Hippocampal formation (tissue), 2 donors: ENCODE measurements around the gene PIP5K1C.
"Not testable (repeated sequence)": the region's sequence is repeated elsewhere in the genome, so short reads cannot be mapped to it uniquely, and the experiment has no call there.

Experiments used
- DNase-seq, 2 donors: peaks; one replicate each; lab custom pipeline; 2025; lab: John Stamatoyannopoulos, UW

The PIP5K1C gene

DNA sequence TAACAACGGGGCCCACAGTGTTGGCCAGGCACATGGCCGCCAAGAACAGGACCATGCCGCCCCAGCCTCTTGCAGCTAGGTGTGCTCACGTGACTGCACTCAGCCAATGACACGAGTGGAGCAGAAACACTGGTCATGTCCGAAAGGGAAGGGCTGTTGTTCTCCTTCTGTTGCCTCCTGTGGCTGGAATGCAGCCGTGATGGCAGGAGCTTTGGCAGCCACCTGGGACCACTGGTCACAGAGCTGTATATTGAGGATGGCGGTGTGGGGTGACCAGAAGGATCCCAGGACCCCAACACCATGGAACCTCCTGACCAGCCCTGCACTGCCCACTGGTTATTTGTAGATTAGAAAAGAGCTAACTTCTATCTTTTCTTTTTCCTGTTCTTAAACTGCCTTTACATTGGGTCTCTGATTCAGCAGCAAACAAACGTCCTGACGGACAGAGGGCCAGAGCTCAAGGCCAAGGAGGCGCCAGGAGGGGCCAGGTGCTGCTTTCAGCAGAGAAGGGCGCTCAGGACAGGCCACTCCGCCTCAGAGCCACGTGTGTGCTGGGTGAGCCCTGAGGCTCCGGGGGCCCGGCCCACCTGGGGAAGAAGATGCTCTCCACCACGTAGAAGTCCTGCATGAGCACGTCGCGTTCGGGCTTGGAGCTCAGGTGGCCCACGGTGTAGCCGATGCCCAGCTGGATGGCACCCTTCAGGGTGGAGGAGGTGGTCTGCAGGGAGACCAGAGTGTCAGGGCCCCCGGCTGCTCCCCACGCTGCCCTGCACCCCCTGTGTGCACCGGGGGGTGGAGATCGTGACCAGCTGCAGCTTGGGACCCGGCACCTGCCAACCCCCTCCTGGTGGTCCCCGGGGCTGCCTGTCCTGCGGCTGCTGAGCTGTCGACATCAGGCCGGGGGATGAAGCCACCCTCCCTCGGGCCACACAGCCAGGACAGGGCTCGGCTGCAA, 38.7 kb downstream of the PIP5K1C start:
- no peak for DNase-seq

DNA sequence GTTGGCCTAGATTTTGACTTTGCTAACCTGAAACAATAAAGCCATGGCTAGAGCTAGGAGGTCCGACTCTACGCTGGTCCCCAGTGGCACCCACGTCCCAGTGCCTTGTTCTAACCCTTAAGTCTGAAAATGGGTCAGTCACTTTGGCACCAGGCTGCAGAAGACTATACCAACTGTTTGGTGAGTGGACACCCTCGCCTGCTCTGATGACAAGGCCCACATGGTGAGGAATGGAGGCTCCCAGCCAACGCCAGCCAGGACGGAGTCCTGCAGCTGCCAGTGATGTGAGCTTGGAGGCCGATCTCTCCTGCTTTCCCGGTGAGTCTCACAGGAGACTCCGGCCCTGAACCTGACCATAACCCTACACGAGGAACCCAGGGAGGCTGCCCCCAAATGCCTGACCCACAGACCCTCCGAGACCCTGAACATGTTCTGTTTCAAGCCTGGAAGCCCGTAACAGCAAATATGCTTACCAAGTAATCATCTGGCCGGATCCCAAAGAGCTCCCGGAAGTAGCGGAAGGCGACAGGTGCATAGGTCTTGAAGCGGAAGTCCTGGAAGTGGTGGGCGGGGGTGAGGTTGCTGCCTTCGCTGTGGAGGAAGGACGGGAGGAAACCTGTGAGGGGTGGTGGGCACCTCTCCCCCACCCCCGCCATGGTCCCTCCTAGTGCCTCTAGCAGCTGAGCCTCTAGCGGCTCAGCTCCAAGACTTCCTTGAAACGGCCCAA, 39.6 kb downstream of the PIP5K1C start:
- no peak for DNase-seq

DNA sequence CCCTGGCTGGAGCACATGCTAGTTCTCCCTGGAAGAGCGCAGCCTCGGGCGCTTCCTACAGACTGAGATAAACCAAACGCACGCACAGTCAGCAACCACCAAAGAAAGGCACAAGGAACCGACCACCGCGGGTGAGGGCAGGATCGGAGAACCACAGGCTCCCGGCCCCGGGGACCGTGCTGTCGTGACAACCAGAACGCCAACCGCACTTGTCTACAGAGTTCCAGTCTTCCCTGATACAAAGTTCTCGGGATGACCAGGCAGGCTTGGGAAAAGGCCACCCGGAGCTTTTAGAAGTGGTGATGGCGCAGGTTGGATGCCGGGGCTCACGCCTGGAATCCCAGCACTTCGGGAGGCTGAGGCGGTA, 40.5 kb downstream of the PIP5K1C start:
- no peak for DNase-seq

DNA sequence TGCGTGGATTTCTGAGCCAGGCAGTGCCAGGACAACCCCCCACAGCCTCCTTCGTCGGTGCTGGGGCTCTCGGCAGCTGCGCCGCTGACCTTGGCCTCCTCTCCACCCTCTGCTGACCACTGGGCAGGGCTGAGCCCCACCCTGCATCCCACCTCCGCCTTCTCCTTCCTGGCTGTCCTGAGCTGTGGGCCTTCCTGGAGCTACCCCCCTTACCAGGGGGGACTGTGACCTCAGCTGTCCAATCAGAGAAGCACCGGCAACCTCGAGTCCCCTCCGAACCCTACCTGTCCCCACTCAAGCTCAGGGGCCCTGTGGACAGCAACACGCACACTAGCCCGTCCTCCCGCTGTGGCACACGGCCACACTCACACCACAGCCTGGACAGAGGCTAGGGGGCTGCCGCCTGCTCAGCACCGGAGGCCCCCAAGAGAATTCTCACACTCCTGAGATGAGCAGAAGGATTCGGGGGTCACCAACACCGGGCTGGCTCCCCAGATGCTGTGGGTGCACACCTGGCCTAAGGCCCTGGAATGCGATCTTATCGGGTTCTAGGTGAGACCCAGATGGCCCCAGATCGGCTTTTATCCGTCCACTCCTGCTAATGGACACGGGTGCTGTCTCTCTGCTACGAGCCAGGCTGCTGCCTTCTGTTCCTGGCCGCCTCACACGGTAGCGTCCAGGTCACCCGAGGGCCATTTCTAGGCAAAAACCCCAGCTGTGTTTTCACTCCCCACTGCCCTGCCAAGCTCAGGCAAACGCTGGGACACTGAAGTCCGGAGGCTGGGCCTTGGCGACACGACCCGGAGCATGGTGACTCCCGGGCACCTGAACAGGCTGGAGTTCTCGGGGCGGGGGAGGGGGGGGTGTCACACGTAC, 41.2 kb downstream of the PIP5K1C start:
- no peak for DNase-seq

DNA sequence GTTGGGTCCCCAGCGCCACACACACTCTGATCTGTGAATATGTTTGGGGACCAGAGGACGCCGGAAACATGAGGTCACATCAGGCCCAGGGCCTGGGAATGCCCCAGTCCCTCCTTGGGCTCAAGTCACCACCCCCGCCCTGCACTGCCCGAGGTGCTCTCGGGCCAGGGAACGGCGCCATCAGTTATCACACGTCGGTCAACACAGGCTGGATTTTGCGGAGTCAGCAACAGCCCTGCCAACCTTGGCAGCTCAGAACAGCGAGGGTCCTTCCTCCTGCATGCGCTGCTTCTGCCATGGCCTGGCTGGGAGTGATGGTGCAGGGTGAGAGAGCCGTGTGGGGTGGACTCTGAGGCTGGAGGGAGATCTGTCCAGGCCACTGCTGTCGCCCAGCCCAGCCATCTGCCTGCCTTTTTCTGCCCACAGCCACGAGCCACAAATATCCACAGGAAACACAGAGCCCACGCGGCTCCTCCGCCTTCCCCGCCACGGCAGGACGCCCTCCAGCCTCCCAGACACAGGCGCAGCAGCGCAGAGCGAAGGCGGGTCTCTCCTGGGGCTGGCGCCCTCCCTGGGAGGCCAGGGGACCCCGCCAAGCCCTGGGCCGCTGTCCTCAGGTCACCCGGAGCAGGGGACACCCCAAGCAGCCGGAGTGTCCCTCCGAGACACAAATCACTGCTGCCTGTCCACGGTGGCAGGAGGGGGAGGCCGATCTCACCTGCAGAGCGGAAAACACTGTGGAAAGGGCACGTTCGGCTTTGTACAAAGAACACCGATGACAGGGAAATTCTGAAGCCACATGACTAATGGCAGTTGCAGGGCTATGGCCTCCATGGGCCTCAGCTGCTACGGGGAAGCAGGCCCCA, 42.0 kb downstream of the PIP5K1C start:
- DNase-seq = no peak

DNA sequence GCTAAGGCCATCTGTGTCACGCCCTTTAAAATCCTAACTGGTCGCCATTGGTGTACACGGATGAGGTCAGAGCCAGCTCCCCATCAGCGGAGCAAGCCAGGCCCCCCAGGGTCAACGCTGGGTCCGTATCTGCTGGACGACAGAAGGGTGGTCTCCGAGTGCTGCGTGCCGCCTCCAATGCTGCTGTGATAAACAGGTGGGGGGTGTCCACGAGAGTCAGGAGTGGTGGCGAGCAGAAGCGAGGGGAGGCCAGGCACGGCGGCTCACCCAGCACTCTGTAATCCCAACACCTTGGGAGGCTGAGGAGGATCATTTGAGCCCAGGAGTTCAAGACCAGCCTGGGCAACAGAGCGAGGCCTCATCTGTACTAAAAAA, 42.9 kb downstream of the PIP5K1C start:
- DNase-seq = no peak

DNA sequence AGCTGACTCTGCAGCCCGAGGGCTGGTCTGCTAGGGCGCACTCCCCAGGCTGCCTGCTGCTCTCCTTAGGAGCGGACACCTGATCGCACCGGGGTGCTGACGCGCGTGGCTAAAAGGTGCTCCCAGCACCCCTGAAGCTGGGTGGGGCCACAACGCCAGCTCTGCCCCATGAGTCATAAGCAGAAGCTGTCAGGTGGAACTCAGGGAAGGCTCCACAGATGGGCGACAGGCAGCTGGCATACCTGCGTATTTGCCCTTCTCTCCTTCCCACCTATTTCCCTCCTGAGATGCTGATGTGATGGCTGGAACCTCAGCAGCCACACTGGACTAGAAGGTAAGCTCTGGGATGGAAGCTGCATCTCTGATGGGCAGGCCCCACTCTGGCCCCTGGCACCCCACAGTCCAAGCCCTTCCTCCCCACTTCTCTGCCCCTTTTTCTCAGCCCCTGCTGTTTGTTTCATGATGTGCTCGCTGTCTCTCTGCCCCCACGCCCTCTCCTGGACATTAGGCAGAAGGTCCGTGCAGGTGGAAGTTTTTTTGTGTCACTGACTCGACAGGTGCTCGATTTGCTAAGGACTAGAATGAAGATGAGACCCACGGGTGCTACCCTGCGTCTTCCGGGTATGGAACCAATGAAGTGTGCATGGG, 43.4 kb downstream of the PIP5K1C start:
- no peak for DNase-seq

DNA sequence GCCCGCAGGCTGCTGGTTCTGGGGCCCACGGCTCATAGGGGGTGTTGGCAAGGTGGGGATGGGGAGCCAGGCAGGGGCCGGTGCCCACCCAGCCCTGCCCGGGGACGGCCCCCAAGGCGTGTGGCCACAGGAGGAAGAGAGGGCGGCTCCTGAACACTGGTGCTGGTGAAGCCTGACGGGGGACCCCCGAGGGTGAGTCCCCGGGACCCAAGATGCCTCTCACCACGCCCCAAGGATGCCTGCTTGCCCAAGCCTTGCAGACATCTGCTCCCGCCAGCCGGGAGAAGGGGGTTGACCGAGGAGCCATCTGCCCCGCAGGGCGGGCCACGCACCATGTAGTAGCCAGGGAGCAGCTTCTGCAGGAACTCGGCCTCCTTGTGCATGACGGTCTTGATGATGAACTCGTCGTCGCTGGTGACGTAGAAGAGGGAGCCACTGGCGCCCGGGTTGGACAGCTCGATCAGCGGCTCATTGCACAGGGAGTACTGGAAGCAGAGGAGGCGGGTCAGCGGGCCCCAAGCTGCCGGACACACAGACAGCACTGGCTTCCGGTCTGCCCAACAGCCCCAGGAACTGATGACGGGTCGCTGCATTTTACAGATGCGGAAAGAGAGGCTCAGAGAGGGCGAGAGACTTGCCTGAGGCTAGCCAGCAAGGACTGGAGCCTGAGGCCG, 44.1 kb downstream of the PIP5K1C start:
- no peak for DNase-seq

DNA sequence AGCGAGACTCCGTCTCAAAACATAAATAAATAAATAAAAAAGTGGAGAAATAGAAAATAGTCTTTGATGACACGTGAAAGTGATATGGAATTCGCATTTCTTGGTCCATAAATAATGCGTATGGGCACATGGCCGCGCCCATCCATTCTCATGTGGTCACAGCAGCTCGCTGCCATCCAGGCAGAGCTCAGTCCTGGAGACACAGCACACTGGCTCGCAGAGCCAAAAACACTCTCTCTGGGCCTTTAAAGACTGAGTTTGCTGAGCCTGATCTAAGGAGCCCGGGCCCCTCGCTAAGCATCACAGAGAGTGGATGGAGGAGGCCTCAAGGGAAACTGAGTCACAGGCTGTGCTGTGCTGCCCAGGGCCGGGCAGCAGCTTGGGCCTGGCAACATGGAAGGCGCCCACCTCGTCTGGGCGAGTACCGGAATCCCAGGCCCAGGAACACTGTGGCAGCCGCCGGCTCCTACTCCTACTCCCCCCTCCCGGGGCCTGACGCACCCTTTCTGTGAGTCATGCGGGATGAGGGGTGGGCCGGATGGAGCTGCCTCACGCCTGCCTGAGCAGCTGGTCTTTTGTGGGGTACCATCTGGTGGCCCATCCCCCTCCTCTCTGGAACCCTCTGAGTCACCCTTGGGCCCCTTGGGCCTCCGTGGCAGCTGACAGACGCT, 44.7 kb downstream of the PIP5K1C start:
- DNase-seq = peak in 1 of 2 donors; percentile 54

DNA sequence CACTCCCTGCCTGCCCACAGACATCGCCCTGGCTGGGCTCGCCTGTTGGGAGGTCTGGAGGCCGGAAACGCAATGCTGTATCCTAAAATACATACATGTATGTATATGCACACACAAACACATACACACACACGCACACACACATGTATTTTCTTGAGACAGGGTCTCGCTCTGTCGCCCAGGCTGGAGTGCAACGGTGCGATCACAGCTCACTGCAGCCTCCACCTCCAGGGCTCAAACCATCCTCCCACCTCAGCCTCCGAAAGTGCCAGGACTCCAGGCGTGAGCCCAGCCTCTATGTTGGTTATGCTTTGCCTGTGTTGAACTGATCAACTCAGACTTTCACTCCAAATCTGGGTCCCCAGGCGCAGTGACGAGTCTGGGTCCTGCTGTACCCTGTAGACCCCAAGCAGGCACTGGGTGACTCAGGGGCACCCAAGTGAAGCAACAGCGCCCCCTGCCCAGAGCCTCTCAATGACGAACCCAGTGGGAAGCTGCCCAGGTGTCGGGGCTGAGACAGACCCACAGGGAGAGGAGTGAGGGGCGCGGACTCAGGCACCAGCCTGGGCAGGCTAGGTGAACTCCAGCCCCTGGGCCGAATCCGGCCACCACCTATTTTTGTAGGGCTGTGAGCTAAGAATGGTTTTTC, 46.3 kb downstream of the PIP5K1C start:
- no peak for DNase-seq

DNA sequence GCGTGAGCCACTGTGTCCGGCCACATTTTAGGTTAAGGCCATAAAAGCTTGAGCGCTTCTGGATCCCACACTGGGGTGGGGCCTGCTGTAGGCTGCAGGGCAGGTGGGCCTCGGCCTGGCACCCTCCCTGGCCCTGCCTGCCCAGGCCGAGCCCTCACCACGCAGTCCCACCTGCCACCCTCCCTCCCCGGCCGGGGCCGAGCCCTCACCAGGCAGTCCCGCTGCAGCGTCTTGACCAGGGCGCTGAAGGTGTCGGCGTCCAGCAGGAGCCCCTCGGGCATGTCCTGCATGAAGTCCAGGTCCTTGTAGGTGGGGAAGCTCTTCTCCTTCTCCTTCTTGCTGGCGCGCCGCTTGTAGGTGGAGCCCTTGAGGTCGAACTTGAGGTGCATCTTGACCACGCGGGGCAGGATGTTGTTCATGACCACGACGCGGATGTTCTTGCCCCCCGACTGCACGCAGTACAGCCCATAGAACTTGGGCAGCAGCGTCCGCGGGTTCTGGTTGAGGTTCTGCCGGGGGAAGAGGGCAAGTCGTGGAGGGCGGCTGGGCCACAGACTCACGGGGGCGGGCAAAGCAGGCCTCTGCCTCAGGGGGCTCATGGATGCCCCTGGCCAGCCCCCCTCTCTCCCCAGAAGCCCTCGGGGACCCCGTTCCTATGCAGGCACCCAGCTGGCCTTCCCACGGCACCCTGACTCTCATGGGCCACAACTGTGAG, 47.0 kb downstream of the PIP5K1C start:
- DNase-seq = no peak

DNA sequence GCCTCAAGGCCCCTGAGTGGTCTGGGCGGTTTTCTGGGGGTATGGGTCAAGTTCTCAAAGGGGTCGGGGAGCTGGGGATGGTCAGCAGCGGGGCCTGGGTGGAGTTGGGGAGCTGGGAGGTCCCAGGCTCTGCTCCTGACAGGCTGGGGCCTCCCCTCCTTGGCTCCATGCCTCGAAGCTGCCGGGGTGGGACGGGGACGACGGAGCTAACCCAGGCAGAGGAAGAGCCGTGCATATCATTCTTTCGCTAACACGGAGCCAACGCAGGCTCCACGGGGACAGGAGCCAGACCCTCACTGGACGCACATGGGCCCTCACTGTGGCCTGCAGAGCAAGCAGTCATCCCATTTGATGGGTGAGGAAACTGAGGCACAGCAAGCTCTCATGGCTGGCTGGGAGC, 47.8 kb downstream of the PIP5K1C start:
- no peak for DNase-seq

DNA sequence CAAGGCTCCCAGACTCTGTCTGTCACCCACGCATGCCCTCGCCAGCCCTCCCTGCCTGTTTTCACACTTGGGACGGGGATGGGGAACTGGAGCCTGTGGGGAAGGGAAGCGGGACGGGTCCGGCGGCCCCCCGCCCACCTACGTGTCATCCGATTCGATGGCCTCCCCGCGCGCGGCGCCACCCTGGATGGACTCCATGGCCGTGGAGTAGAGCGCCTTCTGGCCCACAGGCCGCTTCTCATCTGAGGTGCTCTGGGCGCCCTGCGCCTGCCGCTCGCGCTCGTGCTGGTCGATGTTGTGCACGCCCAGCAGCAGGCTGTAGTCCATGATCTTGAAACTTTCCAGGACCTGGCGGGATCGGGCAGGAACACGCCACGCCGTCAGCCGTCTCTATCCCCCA, 48.6 kb downstream of the PIP5K1C start:
- no peak for DNase-seq

DNA sequence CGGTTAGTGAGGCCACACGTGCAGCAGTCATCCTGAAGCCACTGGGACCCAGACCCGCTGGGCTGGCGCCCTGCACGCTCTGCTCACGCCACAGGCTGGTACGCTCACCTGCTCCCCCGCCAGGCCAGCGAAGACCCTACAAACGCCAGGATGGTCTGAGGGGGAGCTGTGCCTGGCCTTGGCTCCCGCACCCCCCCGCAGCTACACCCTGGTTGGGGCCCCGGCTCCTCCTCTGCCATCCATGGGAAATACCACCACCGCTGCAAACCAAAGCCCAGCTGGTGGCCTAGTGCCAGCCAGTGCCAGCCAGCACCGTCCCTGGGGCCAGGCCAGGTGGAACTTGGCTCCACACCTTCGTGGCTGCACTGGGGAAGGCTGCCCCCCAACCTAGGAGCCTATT, 50.4 kb downstream of the PIP5K1C start:
- no peak for DNase-seq

DNA sequence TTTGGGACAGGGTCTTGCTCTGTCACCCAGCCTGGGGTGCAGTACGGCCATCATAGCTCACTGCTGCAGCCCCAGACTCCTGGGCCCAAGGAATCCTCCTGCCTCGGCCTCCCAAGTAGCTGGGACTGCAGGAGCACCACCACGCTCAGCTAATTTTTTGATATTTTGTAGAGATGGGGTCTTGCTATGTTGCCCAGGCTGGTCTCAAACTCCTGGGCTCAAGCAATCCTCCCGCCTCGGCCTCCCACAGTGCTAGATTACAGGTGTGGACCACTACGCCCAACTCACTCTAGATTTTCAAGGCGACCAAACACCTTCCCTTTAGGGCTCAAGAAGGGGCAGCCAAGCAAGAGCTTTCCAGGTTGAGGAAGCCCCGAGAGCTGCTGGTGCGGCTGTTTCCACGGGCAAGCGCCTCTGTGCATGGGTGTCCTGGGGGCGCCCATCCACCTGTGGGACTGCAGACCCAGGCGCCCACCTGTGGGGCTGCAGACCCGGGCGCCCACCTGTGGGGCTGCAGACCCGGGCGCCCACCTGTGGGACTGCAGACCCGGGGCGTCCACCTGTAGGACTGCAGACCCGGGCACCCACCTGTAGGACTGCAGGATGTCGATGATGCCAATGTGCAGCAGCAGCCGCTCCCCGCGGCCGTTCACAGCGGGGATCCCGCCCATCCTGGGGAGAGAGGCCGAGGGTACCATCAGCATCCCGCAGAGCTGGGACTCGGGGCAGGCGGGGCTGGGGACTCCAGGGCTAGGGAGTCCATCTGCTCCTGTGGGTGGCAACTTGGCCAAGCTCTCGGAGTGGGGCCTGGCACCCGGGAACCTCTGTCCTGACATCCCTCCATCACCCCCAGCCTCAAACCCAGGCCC, 52.0 kb downstream of the PIP5K1C start:
- no peak for DNase-seq

DNA sequence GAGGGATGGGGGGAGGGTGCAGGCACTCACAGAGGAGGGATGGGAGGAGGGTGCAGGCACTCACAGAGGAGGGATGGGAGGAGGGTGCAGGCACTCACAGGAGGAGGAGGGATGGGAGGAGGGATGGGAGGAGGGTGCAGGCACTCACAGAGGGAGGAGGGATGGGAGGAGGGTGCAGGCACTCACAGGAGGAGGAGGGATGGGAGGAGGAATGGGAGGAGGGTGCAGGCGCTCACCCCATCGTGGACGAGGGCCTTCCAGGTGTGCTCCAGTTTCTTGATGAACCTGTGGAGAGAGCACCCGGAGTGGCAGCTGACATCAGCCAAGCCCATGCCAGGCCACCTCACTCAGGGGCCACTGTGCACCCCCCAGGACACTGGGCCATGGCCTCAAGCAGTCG, 53.2 kb downstream of the PIP5K1C start:
- DNase-seq = not testable (repeated sequence)

DNA sequence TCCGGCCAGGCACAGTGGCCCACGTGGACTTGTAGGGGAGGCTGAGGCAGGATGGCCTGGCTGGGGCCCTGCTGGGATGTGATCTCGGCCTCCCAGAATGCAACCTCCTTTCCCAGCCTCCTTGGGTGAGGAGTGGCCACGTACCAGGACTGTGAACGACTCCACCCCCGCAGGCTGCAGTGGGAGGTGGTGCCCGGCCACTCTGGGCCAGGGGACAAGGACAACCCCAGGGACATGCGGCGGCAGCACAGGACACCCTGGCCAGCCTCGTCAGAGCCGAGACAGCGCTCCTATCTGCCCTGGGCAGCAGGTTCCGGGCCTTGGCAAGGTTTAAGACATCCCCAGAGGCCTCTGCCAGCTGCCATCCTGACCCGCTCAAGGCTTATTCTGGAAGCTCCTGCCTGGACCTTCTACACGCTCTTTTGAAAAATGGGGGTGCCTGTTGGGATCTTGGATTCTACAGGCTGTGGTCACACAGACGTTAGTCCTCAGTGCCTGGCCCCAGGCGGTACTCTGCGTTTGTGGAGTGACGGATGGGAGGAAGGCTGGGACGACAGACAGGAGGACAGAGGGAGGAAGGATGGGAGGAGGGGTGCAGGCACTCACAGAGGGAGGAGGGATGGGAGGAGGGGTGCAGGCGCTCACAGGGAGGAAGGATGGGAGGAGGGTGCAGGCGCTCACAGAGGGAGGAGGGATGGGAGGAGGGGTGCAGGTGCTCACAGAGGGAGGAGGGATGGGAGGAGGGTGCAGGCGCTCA, 53.8 kb downstream of the PIP5K1C start:
- no peak for DNase-seq
